ENCODE results near the gene TXNDC11.

- TF ChIP-seq CTCF (IDR thresholded peaks at IDR 0.05 in 2 of 3, conservative IDR thresholded peaks at IDR 0.05 in 1 of 3; ENCODE audit: control insufficient read depth in 2 of 3, extremely low read depth in 1 of 3, insufficient read depth in 1 of 3, low read depth in 3 of 3, low read length in 3 of 3) (no peak), NR2C2 (IDR thresholded peaks at IDR 0.05; ENCODE audit: borderline replicate concordance, control insufficient read depth, insufficient read length, low read depth) (no peak), RUNX3 (IDR thresholded peaks at IDR 0.05; ENCODE audit: low read length) (no peak)
Observed at GRCh38 chr16:11779074-11779473, 36.4 kb upstream of the TXNDC11 start.
